HuH-7.5 (cell line): ENCODE data around the gene MRGPRG.
"Not testable (repeated sequence)": the region's sequence is repeated elsewhere in the genome, so short reads cannot be mapped to it uniquely, and the experiment has no call there.

Experiments used
- DNase-seq: peaks from one replicate; pipeline ENCODE4 v3.0.0; 2011; ENCODE audit warnings: low spot score

The MRGPRG gene

GRCh38 chr11:3218483-3219280 is at the start of gene MRGPRG:
Gene MRGPRG, minus strand, starts transcription at chr11:3218813. Its CDS starts 0 bp downstream, at chr11:3218813.
- DNase-seq: no peak

GRCh38 chr11:3262548-3262947 is 43.9 kb upstream of the MRGPRG start:
- DNase-seq: not testable (repeated sequence)

DNA sequence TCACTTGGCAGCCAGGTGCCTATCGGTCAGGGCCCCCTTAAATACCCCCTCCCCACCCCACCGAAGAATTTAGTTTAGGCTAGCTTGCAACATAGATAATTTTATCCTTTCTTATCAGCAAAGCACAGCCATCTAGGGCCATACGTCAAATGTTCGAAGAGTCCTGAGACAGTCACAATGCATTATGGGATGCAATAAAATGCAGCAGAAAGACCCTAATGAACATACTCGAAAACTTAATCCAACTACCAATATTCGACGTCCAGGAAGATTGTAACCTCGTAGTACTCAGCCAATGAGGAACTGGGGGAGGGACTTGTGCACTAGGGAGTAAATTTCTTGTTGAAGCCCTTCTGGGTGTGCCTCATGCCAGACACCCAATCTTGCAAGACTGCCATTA is 43.2 kb upstream of the MRGPRG start:
- not testable (repeated sequence) for DNase-seq

GRCh38 chr11:3257509-3257908 is 38.9 kb upstream of the MRGPRG start:
- DNase-seq: not testable (repeated sequence)

GRCh38 chr11:3255241-3255640 is 36.6 kb upstream of the MRGPRG start:
- not testable (repeated sequence) for DNase-seq

GRCh38 chr11:3254773-3255172 is 36.2 kb upstream of the MRGPRG start:
- DNase-seq: not testable (repeated sequence)

DNA sequence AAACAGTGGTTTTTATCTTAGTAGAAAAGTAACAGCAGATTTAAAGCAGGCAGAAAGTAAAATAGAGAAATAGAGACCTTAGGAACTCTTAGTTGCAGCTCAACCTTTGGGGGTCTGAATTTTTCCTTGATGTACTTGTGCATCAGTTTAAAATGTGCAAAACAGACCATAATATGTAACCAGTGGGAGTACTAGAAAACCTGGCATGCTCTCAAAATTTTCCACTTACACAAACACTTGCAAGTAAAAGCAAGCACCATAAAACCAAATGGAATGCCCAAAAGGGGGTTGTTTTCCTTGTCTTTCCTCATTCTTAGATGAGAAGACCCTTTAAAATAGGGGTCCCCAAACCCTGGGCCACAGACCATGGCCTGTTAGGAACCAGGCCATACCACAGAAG is 26.5 kb upstream of the MRGPRG start:
- no peak for DNase-seq

DNA sequence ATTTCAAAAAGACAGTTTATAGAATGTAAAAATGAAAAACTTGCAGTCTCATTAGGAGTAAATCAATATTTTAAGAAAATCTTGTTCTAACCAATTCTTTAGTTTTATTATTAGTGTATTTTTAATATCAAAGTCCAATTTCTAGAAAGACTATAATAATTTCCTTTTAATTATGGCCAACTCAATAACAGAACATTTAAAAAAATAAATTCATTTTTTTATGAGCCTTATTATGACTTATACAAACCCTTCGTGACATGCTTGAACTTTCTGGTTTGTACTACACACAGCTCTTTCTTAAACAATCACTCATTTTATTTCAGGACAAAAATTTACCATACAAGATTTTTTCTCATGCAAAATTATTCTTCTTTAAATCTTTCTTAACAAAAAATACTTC is 25.3 kb upstream of the MRGPRG start:
- DNase-seq: no peak

GRCh38 chr11:3237119-3237518 is 18.5 kb upstream of the MRGPRG start:
- DNase-seq: no peak

DNA sequence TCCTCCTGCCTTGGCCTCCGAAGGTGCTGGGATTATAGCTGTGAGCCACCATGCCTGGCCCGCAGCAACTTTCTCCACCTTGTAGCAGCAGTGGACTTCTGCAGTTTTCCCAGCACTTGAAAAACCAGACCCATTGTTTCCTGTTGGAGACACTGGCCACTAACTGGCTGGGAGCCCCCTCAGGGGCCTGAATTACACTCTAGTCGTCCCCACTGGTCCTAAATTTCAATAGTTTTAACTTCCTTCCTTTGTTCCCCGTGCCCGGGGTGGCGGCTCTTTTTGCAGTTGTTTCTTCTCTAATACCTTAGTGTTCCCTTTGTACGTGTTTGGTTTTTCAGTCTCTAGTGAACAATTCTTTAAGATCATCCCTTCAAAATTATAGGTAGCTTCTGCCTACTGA is 16.2 kb upstream of the MRGPRG start:
- no peak for DNase-seq

- no peak for DNase-seq
These were observed 14.3 kb upstream of the MRGPRG start for GRCh38 chr11:3232956-3233355.

- DNase-seq: no peak
These were observed 13.5 kb upstream of the MRGPRG start, which contains the start of gene MRGPRE for GRCh38 chr11:3231851-3232744. Gene MRGPRE, minus strand, starts transcription at chr11:3232417. Its CDS starts 3,618 bp downstream, at chr11:3228799.

- DNase-seq: no peak
These were observed 12.9 kb upstream of the MRGPRG start for GRCh38 chr11:3231550-3231850.

GRCh38 chr11:3230636-3231549 is 12.3 kb upstream of the MRGPRG start:
- no peak for DNase-seq

GRCh38 chr11:3229673-3230630 is 11.3 kb upstream of the MRGPRG start:
- DNase-seq: no peak

- DNase-seq: no peak
These were observed 9.8 kb upstream of the MRGPRG start for GRCh38 chr11:3228445-3228829.

- no peak for DNase-seq
These were observed 9.2 kb upstream of the MRGPRG start for GRCh38 chr11:3227568-3228444.

DNA sequence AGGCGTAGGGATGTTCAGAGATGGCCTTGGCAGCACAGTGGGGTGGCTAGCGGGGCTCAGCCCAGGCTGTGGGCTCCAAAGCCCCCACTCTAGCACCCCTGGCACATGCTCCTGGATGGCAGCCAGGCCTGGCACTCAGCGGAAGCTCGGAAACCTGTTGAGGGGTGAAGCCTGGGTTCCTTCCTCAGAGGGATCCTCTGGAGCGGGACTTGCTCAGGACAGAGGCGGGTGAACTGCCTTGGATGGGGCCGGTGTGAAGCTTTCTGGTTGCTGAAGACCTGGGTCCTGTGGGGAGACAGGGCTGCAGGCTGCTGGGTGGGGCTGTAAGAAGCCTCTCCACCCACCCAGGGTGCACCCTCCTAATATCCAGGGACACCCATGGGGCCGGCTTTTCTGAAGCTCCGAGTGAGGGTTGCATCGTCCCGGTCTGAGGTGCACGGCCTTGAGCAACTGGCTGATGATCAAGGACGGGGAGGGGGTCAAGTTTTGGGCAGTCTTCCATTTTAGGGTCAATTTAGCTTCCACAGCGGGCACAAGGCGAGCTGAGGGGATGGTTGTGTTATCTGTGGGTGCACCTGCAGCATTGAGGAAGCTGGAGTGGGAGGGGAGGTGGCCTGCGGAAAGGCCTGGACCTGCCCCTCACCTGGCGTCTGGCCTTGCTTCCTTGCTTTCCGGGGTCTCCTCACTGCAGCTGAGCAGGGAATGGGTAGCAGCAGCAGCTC is 8.4 kb upstream of the MRGPRG start:
- DNase-seq: no peak
